Calu3 (cell line): ENCODE data around the gene EDNRB. TPM values are rescaled to one million over a fixed set of nuclear protein-coding genes. Genes with fewer than 3 reads are reported as not detected.
"Not testable (repeated sequence)": the region's sequence is repeated elsewhere in the genome, so short reads cannot be mapped to it uniquely, and the experiment has no call there.

ENCODE experiments used
- BruUV-seq: library from RNA; stranded (reverse); fragments of 400-500 nt; replicated peaks from 2 replicates; lab custom pipeline; 2021; lab: Mats Ljungman, UMichigan
- CTCF ChIA-PET: fragments of 300-600 bp; sonication (Branson Sonifier 250); formaldehyde crosslinking; loops from one replicate; lab custom pipeline; 2022; ENCODE audit warnings: antibody characterized with exemption; lab: Charles Lee
- DNase-seq: peaks from one replicate; pipeline ENCODE4 v3.0.0; 2022
- H3K27ac Mint-ChIP-seq: one replicate; pipeline ENCODE4 v1.8.0; 2022; ENCODE audit warnings: mixed read lengths; ENCODE audit not compliant: unreplicated experiment
- H3K27me3 Mint-ChIP-seq: one replicate; pipeline ENCODE4 v1.8.0; 2022; ENCODE audit warnings: mixed read lengths; ENCODE audit not compliant: unreplicated experiment
- H3K36me3 Mint-ChIP-seq: one replicate; pipeline ENCODE4 v1.8.0; 2022; ENCODE audit warnings: mild to moderate bottlenecking, moderate library complexity, mixed read lengths; ENCODE audit not compliant: insufficient read depth, unreplicated experiment
- H3K4me1 Mint-ChIP-seq: one replicate; pipeline ENCODE4 v1.8.0; 2022; ENCODE audit warnings: mild to moderate bottlenecking, low read depth, mixed read lengths; ENCODE audit not compliant: unreplicated experiment
- H3K4me3 Mint-ChIP-seq: one replicate; pipeline ENCODE4 v1.8.0; 2022; ENCODE audit warnings: mild to moderate bottlenecking, low read depth, moderate library complexity, mixed read lengths; ENCODE audit not compliant: unreplicated experiment
- H3K9me3 Mint-ChIP-seq: one replicate; pipeline ENCODE4 v1.8.0; 2022; ENCODE audit warnings: low read depth, mixed read lengths; ENCODE audit not compliant: unreplicated experiment
- CTCF ChIP-seq: fragments of 200-600 bp; IDR thresholded peaks from one replicate; pipeline ENCODE4 v1.8.0; 2022; ENCODE audit warnings: antibody characterized with exemption; ENCODE audit not compliant: unreplicated experiment
- intact Hi-C: fragments of 100-400 bp; cut with micrococcal nuclease; formaldehyde crosslinking; loops from one replicate; pipeline ENCODE4 v1.10.0; 2022; ENCODE audit not compliant: unreplicated experiment
- total RNA-seq: library from RNA; stranded (reverse); gene quantifications from 2 replicates; pipeline ENCODE4 v1.2.3, GENCODE V29; 2022

EDNRB gene
- total RNA-seq, 1 experiment from 2014 or later = not detected

GRCh38 chr13:77946522-77946921 is 27.9 kb upstream of the EDNRB start:
- no peaks in the 10 kb centered on the region for H3K9me3 Mint-ChIP-seq
- intact Hi-C loops = no loop called here
- no peak overlapping the region for H3K27ac Mint-ChIP-seq
- no peak overlapping the region for H3K4me3 Mint-ChIP-seq
- H3K4me1 Mint-ChIP-seq = no peaks in the 10 kb centered on the region
- no peaks in the 10 kb centered on the region for H3K27me3 Mint-ChIP-seq
- H3K36me3 Mint-ChIP-seq = no peaks in the 10 kb centered on the region
- CTCF ChIA-PET = no interaction called here
- no peak for DNase-seq
- BruUV-seq = no TSS peak
- TF ChIP-seq CTCF = no peak

- H3K27ac Mint-ChIP-seq, CTCF ChIA-PET, H3K4me1 Mint-ChIP-seq, H3K4me3 Mint-ChIP-seq, BruUV-seq, H3K36me3 Mint-ChIP-seq, intact Hi-C loops, H3K9me3 Mint-ChIP-seq, DNase-seq: not testable (repeated sequence)
- H3K27me3 Mint-ChIP-seq = peaks cover 17% of the 10 kb centered on the region
Observed at GRCh38 chr13:77935063-77935462, 16.4 kb upstream of the EDNRB start.

GRCh38 chr13:77930430-77930829 is 11.8 kb upstream of the EDNRB start:
- Mint-ChIP-seq H3K9me3 (no peaks in the 10 kb centered on the region), H3K27me3 (no peaks in the 10 kb centered on the region), H3K4me1 (no peaks in the 10 kb centered on the region), H3K36me3 (no peaks in the 10 kb centered on the region), H3K27ac (no peak overlapping the region), H3K4me3 (no peak overlapping the region)
- no TSS peak for BruUV-seq
- TF ChIP-seq CTCF = no peak
- intact Hi-C loops = no loop called here
- CTCF ChIA-PET = no interaction called here
- DNase-seq = no peak

- H3K36me3 Mint-ChIP-seq = no peaks in the 10 kb centered on the region
- no peak for DNase-seq
- H3K4me1 Mint-ChIP-seq = no peaks in the 10 kb centered on the region
- H3K4me3 Mint-ChIP-seq = no peak overlapping the region
- BruUV-seq = no TSS peak
- CTCF ChIA-PET = no interaction called here
- H3K9me3 Mint-ChIP-seq = no peaks in the 10 kb centered on the region
- intact Hi-C loops = no loop called here
- no peak overlapping the region for H3K27ac Mint-ChIP-seq
- no peak for TF ChIP-seq CTCF
- no peaks in the 10 kb centered on the region for H3K27me3 Mint-ChIP-seq
Observed at GRCh38 chr13:77928909-77929308, 10.3 kb upstream of the EDNRB start.

GRCh38 chr13:77925616-77926015 is 7.0 kb upstream of the EDNRB start:
- no peak for DNase-seq
- Mint-ChIP-seq H3K4me1 (no peaks in the 10 kb centered on the region), H3K27ac (no peak overlapping the region), H3K4me3 (no peak overlapping the region), H3K36me3 (no peaks in the 10 kb centered on the region), H3K9me3 (no peaks in the 10 kb centered on the region), H3K27me3 (no peaks in the 10 kb centered on the region)
- no TSS peak for BruUV-seq
- intact Hi-C loops = no loop called here
- CTCF ChIA-PET = no interaction called here
- no peak for TF ChIP-seq CTCF
